ENCODE measurements around the gene TMEM80. TPM values are rescaled to one million over a fixed set of nuclear protein-coding genes. Genes with fewer than 3 reads are reported as not detected.

Gene TMEM80
- total RNA-seq, 4 donors from 2014 or later = 57.3 to 103 (median 67.7) TPM

- TF ChIP-seq CTCF (IDR thresholded peaks at IDR 0.05) = no peak
- TF ChIP-seq POLR2A (IDR thresholded peaks at IDR 0.05) = no peak
- no peaks in the 10 kb centered on the region for H3K36me3 ChIP-seq
- H3K27me3 ChIP-seq = no peaks in the 10 kb centered on the region
- intact Hi-C loops (cut with DNase I) = no loop called here
- H3K9me3 ChIP-seq = no peaks in the 10 kb centered on the region
- DNase-seq = no peak
- no peak overlapping the region for H3K4me3 ChIP-seq (replicated peaks in 1 of 3)
- H3K27ac ChIP-seq = no peak overlapping the region
- peaks cover 23 to 27% of the 10 kb centered on the region in 2 donors for H3K4me1 ChIP-seq
- 31 to 43% methylated on average over 1 of the region's 1 CpG for WGBS, 2 donors
These were observed 49.8 kb downstream of the TMEM80 start for GRCh38 chr11:745428-745827.

- no peaks in the 10 kb centered on the region for H3K27me3 ChIP-seq
- peak overlapping the region; percentile 11 to 99 (median 94) for H3K4me3 ChIP-seq (replicated peaks in 1 of 3)
- peak in 1 of 2 donors; percentile 35 for DNase-seq
- intact Hi-C loops (cut with DNase I) = no loop called here
- H3K4me1 ChIP-seq = peaks cover 23 to 27% of the 10 kb centered on the region in 2 donors
- 52 to 55% methylated on average over 21 to 22 of the region's 46 CpGs for WGBS, 2 donors
- H3K9me3 ChIP-seq = no peaks in the 10 kb centered on the region
- H3K27ac ChIP-seq = peak overlapping the region in 2 of 3 donors; percentile 26 to 88
- TF ChIP-seq CTCF (IDR thresholded peaks at IDR 0.05) (no peak), POLR2A (IDR thresholded peaks at IDR 0.05) (no peak)
- H3K36me3 ChIP-seq = no peaks in the 10 kb centered on the region
These were observed 50.9 kb downstream of the TMEM80 start for GRCh38 chr11:746289-747157.

- H3K9me3 ChIP-seq = no peaks in the 10 kb centered on the region
These were observed 51.8 kb downstream of the TMEM80 start, which contains the start of gene TALDO1 for GRCh38 chr11:747158-748006. Gene TALDO1, plus strand, starts transcription at chr11:747464. Its CDS starts 18 bp downstream, at chr11:747482.

GRCh38 chr11:748007-748359 is 52.4 kb downstream of the TMEM80 start:
- intact Hi-C loops (cut with DNase I) = no loop called here
- WGBS, 2 donors = 12 to 16% methylated on average over 11 to 18 of the region's 18 CpGs

More at GRCh38 chr11:747158-748006, 51.8 kb downstream of the TMEM80 start, which contains the start of gene TALDO1:
- DNase-seq = peak; percentile 92 to 94
- Histone ChIP-seq H3K4me1 (peaks cover 23 to 27% of the 10 kb centered on the region in 2 donors), H3K27me3 (no peaks in the 10 kb centered on the region), H3K27ac (peak within 1 kb of the TSS; percentile 87 to 95 (median 88)), H3K4me3 (replicated peaks in 1 of 3) (peak within 1 kb of the TSS; percentile 78 to 99 (median 94)), H3K36me3 (no peaks in the 10 kb centered on the region)
- TF ChIP-seq POLR2A (IDR thresholded peaks at IDR 0.05) (peak; percentile 60 to 92), CTCF (IDR thresholded peaks at IDR 0.05) (peak in 3 of 6 experiments; percentile 8 to 53 (median 41))
- intact Hi-C loops (cut with DNase I) = no loop called here
- 0 to 6% methylated on average over 7 to 10 of the region's 112 CpGs for whole genome bisulfite sequencing, 2 donors

More at GRCh38 chr11:748007-748359, 52.4 kb downstream of the TMEM80 start:
- TF ChIP-seq POLR2A (IDR thresholded peaks at IDR 0.05) = no peak
- no peak for TF ChIP-seq CTCF (IDR thresholded peaks at IDR 0.05)
- H3K9me3 ChIP-seq = no peaks in the 10 kb centered on the region
- no peaks in the 10 kb centered on the region for H3K36me3 ChIP-seq
- no peaks in the 10 kb centered on the region for H3K27me3 ChIP-seq
- H3K4me3 ChIP-seq (replicated peaks in 1 of 3) = peak overlapping the region; percentile 78 to 99 (median 94)
- DNase-seq = peak; percentile 42
- peak overlapping the region; percentile 87 to 95 (median 88) for H3K27ac ChIP-seq
- H3K4me1 ChIP-seq = peaks cover 23 to 27% of the 10 kb centered on the region in 2 donors
